Left ventricle myocardium inferior (tissue), 1 donor: ENCODE results near the gene LAMTOR3. TPM values are rescaled to one million over a fixed set of nuclear protein-coding genes. Genes with fewer than 3 reads are reported as not detected.

Experiments used
- DNase-seq: peaks from one replicate; pipeline ENCODE4 v3.0.0-alpha.2; 2020
- H3K27ac ChIP-seq: fragments of 200-600 bp; replicated peaks from 2 replicates; pipeline ENCODE4 v1.8.0; 2021
- H3K27me3 ChIP-seq: fragments of 200-600 bp; 2 replicates; pipeline ENCODE4 v1.8.0; 2021; ENCODE audit warnings: low read depth
- H3K36me3 ChIP-seq: fragments of 200-600 bp; 2 replicates; pipeline ENCODE4 v1.8.0; 2021
- H3K4me1 ChIP-seq: fragments of 200-600 bp; 2 replicates; pipeline ENCODE4 v1.8.0; 2021
- H3K4me3 ChIP-seq: fragments of 200-600 bp; 2 replicates; pipeline ENCODE4 v1.8.0; 2021; ENCODE audit warnings: mild to moderate bottlenecking, moderate library complexity
- H3K9me3 ChIP-seq: fragments of 200-600 bp; replicated peaks from 2 replicates; pipeline ENCODE4 v1.8.0; 2021
- intact Hi-C: fragments of 100-400 bp; cut with micrococcal nuclease; formaldehyde crosslinking; loops from one replicate; pipeline ENCODE4 v1.11.0; 2022
- total RNA-seq: library from RNA; stranded (reverse); fragmentation: NEBNext Ultra II Directional; extraction: Animal tissue kit (Norgen Biotek cat#: 25700); gene quantifications from one replicate; pipeline ENCODE4 v1.2.1, GENCODE V29; 2021
- TF ChIP-seq, protein P1 (sequence below): fragments of 200-600 bp; IDR thresholded peaks from 2 replicates; pipeline ENCODE4 v1.8.0; 2021; ENCODE audit warnings: antibody characterized with exemption, mild to moderate bottlenecking, borderline replicate concordance
- donor health status: DM: no; HTN: yes; CAD: no; lungs with severe emphysema.

Gene LAMTOR3
- total RNA-seq, 1 donor from 2014 or later = 38.5 TPM

- DNase-seq = no peak
- intact Hi-C loops = no loop called here
- Histone ChIP-seq H3K9me3 (no peaks in the 10 kb centered on the region), H3K4me1 (no peaks in the 10 kb centered on the region), H3K4me3 (no peak overlapping the region), H3K27ac (no peak overlapping the region), H3K27me3 (no peaks in the 10 kb centered on the region), H3K36me3 (no peaks in the 10 kb centered on the region)
- TF ChIP-seq, protein P1, sequence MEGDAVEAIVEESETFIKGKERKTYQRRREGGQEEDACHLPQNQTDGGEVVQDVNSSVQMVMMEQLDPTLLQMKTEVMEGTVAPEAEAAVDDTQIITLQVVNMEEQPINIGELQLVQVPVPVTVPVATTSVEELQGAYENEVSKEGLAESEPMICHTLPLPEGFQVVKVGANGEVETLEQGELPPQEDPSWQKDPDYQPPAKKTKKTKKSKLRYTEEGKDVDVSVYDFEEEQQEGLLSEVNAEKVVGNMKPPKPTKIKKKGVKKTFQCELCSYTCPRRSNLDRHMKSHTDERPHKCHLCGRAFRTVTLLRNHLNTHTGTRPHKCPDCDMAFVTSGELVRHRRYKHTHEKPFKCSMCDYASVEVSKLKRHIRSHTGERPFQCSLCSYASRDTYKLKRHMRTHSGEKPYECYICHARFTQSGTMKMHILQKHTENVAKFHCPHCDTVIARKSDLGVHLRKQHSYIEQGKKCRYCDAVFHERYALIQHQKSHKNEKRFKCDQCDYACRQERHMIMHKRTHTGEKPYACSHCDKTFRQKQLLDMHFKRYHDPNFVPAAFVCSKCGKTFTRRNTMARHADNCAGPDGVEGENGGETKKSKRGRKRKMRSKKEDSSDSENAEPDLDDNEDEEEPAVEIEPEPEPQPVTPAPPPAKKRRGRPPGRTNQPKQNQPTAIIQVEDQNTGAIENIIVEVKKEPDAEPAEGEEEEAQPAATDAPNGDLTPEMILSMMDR = no peak
Measured at GRCh38 chr4:99868126-99868596, 26.1 kb downstream of the LAMTOR3 start.

DNA sequence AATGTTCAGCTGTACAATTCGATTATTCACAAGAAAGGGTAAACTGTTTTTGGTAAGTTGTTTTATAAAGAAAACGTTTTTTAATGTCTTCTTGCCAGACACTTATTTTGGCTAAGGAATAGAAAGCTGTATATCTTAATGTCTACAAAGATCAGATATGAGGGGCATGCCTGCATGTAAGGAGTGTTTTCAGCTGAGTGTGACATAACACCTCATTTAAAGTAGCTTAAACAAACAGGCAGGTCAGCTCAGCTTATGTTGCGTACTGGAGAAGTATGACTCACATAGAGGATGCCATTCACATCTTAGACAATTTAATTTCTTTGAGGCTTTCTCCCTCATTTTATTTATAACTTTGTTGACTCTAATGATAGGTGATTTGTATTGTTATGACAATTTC, 30.4 kb downstream of the LAMTOR3 start:
- Histone ChIP-seq H3K9me3 (no peaks in the 10 kb centered on the region), H3K4me1 (no peaks in the 10 kb centered on the region), H3K4me3 (no peak overlapping the region), H3K27me3 (peaks cover 9% of the 10 kb centered on the region), H3K27ac (no peak overlapping the region), H3K36me3 (no peaks in the 10 kb centered on the region)
- DNase-seq = no peak
- TF ChIP-seq, protein P1 = no peak
- intact Hi-C loops = no loop called here

GRCh38 chr4:99861120-99861905, 32.9 kb downstream of the LAMTOR3 start:
- H3K27ac ChIP-seq = no peak overlapping the region

DNA sequence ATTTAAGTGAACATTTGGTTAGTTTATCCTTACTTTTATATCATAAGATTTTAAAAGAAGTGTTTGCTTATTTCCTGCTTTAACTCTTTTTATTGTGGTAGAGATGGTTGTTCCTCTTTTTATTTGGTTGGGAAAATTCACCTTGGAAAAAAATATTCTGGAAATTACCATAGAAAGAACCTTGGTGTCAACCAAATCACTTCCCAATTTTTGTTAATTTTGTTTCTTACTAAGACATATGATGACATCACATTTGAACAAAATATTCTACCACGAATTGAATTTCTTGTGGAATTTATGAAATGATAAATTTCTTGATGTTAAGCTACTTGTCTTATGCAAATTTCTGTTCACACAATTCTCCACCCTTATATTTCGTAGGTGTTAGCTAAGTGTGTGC, 33.7 kb downstream of the LAMTOR3 start:
- H3K27ac ChIP-seq = no peak overlapping the region
- no peak overlapping the region for H3K4me3 ChIP-seq
- TF ChIP-seq, protein P1 = no peak
- H3K4me1 ChIP-seq = no peaks in the 10 kb centered on the region
- H3K36me3 ChIP-seq = no peaks in the 10 kb centered on the region
- no peaks in the 10 kb centered on the region for H3K9me3 ChIP-seq
- intact Hi-C loops = no loop called here
- H3K27me3 ChIP-seq = peaks cover 9% of the 10 kb centered on the region
- no peak for DNase-seq

More at GRCh38 chr4:99861120-99861905, 32.9 kb downstream of the LAMTOR3 start:
- DNase-seq = no peak
- intact Hi-C loops = no loop called here
- H3K9me3 ChIP-seq = no peaks in the 10 kb centered on the region
- H3K27me3 ChIP-seq = peaks cover 9% of the 10 kb centered on the region
- TF ChIP-seq, protein P1 = no peak
- no peaks in the 10 kb centered on the region for H3K36me3 ChIP-seq
- no peaks in the 10 kb centered on the region for H3K4me1 ChIP-seq
- no peak overlapping the region for H3K4me3 ChIP-seq

GRCh38 chr4:99859618-99860017, 34.6 kb downstream of the LAMTOR3 start:
- TF ChIP-seq, protein P1 = no peak
- intact Hi-C loops = no loop called here
- Histone ChIP-seq H3K4me3 (no peak overlapping the region), H3K27me3 (peaks cover 9% of the 10 kb centered on the region), H3K4me1 (no peaks in the 10 kb centered on the region), H3K27ac (no peak overlapping the region), H3K9me3 (no peaks in the 10 kb centered on the region), H3K36me3 (no peaks in the 10 kb centered on the region)
- DNase-seq = no peak
